Measurements from ENCODE around the gene ETAA1.

Gene ETAA1

GRCh38 chr2:67389788-67390187 is 7.3 kb upstream of the ETAA1 start:
- no peak overlapping the region for H3K9ac ChIP-seq
- H3K4me2 ChIP-seq (ENCODE audit: low read length): no peak overlapping the region
- H2AFZ ChIP-seq: no peak overlapping the region
- H3K36me3 ChIP-seq (ENCODE audit: control insufficient read depth, insufficient read depth, low read length): no peaks in the 10 kb centered on the region
- no peaks in the 10 kb centered on the region for H3K79me2 ChIP-seq
- H3K4me1 ChIP-seq: no peaks in the 10 kb centered on the region
- H3K27ac ChIP-seq: no peak overlapping the region
- H3K4me3 ChIP-seq (ENCODE audit: low read depth, low read length): no peak overlapping the region
- TF ChIP-seq CTCF (IDR thresholded peaks at IDR 0.05): no peak
- H3K27me3 ChIP-seq (ENCODE audit: control insufficient read depth, insufficient read depth, low read length): no peaks in the 10 kb centered on the region
- H3K9me3 ChIP-seq (ENCODE audit: control insufficient read depth, low read length): no peaks in the 10 kb centered on the region

GRCh38 chr2:67393237-67393636 is 3.9 kb upstream of the ETAA1 start:
- Histone ChIP-seq H3K27me3 (ENCODE audit: control insufficient read depth, insufficient read depth, low read length) (no peaks in the 10 kb centered on the region), H3K4me2 (ENCODE audit: low read length) (no peak overlapping the region), H3K9me3 (ENCODE audit: control insufficient read depth, low read length) (no peaks in the 10 kb centered on the region), H3K27ac (no peak overlapping the region), H3K4me3 (ENCODE audit: low read depth, low read length) (no peak overlapping the region), H3K36me3 (ENCODE audit: control insufficient read depth, insufficient read depth, low read length) (no peaks in the 10 kb centered on the region), H3K4me1 (no peaks in the 10 kb centered on the region), H2AFZ (no peak overlapping the region), H3K9ac (no peak overlapping the region), H3K79me2 (no peaks in the 10 kb centered on the region)
- TF ChIP-seq CTCF (IDR thresholded peaks at IDR 0.05): no peak

- no peak overlapping the region for H3K27ac ChIP-seq
- no peaks in the 10 kb centered on the region for H3K36me3 ChIP-seq (ENCODE audit: control insufficient read depth, insufficient read depth, low read length)
- no peaks in the 10 kb centered on the region for H3K4me1 ChIP-seq
- no peaks in the 10 kb centered on the region for H3K9me3 ChIP-seq (ENCODE audit: control insufficient read depth, low read length)
- H3K27me3 ChIP-seq (ENCODE audit: control insufficient read depth, insufficient read depth, low read length): no peaks in the 10 kb centered on the region
- no peak overlapping the region for H3K4me2 ChIP-seq (ENCODE audit: low read length)
- no peaks in the 10 kb centered on the region for H3K79me2 ChIP-seq
- no peak for TF ChIP-seq CTCF (IDR thresholded peaks at IDR 0.05)
- H3K9ac ChIP-seq: no peak overlapping the region
- no peak overlapping the region for H2AFZ ChIP-seq
- no peak overlapping the region for H3K4me3 ChIP-seq (ENCODE audit: low read depth, low read length)
Measured at GRCh38 chr2:67394734-67395133, 2.4 kb upstream of the ETAA1 start.

GRCh38 chr2:67399144-67399543 is 2.0 kb downstream of the ETAA1 start:
- no peak overlapping the region for H2AFZ ChIP-seq
- no peak overlapping the region for H3K4me2 ChIP-seq (ENCODE audit: low read length)
- TF ChIP-seq CTCF (IDR thresholded peaks at IDR 0.05): no peak
- H3K4me3 ChIP-seq (ENCODE audit: low read depth, low read length): no peak overlapping the region
- no peak overlapping the region for H3K9ac ChIP-seq
- no peaks in the 10 kb centered on the region for H3K4me1 ChIP-seq
- no peaks in the 10 kb centered on the region for H3K9me3 ChIP-seq (ENCODE audit: control insufficient read depth, low read length)
- H3K36me3 ChIP-seq (ENCODE audit: control insufficient read depth, insufficient read depth, low read length): no peaks in the 10 kb centered on the region
- no peaks in the 10 kb centered on the region for H3K27me3 ChIP-seq (ENCODE audit: control insufficient read depth, insufficient read depth, low read length)
- no peaks in the 10 kb centered on the region for H3K79me2 ChIP-seq
- H3K27ac ChIP-seq: no peak overlapping the region

GRCh38 chr2:67399831-67400489 is 2.8 kb downstream of the ETAA1 start:
- no peak overlapping the region for H2AFZ ChIP-seq
- no peaks in the 10 kb centered on the region for H3K79me2 ChIP-seq
- H3K9me3 ChIP-seq (ENCODE audit: control insufficient read depth, low read length): no peaks in the 10 kb centered on the region
- no peak overlapping the region for H3K27ac ChIP-seq
- TF ChIP-seq CTCF (IDR thresholded peaks at IDR 0.05): no peak
- H3K27me3 ChIP-seq (ENCODE audit: control insufficient read depth, insufficient read depth, low read length): no peaks in the 10 kb centered on the region
- no peaks in the 10 kb centered on the region for H3K36me3 ChIP-seq (ENCODE audit: control insufficient read depth, insufficient read depth, low read length)
- H3K4me1 ChIP-seq: no peaks in the 10 kb centered on the region
- H3K4me2 ChIP-seq (ENCODE audit: low read length): no peak overlapping the region
- H3K9ac ChIP-seq: no peak overlapping the region
- no peak overlapping the region for H3K4me3 ChIP-seq (ENCODE audit: low read depth, low read length)
